Testis (tissue), 2 donors: Measurements from ENCODE around the gene PMEPA1.
"Not testable (repeated sequence)": the region's sequence is repeated elsewhere in the genome, so short reads cannot be mapped to it uniquely, and the experiment has no call there.

ENCODE experiments used
- CTCF ChIP-seq, 3 experiments: fragments of 450-650 bp in 2 of 3; fragments of 200-600 bp in 1 of 3; sonication (generic) in 1 of 3; IDR thresholded peaks; one replicate each; pipeline ENCODE4 v1.5.1; 2016 to 2019; ENCODE audit warnings: antibody characterized with exemption in 3 of 3, mild to moderate bottlenecking in 2 of 3, moderate library complexity in 1 of 3
- POLR2A ChIP-seq: fragments of 450-650 bp; IDR thresholded peaks from one replicate; pipeline ENCODE4 v1.6.1; 2017; ENCODE audit warnings: antibody characterized with exemption, mild to moderate bottlenecking, moderate library complexity

GRCh38 chr20:57628962-57629308, 80.9 kb downstream of the PMEPA1 start:
- TF ChIP-seq CTCF (IDR thresholded peaks at IDR 0.05); POLR2A: not testable (repeated sequence)
